ENCODE data around the gene PLEKHJ1. TPM values are rescaled to one million over a fixed set of nuclear protein-coding genes. Genes with fewer than 3 reads are reported as not detected.

The PLEKHJ1 gene
- total and polyA plus RNA-seq, 2 of the 13 experiments (the other 11 are each of a cell fraction or from before 2014, with no cell fraction given), result 70.5 to 130 TPM

DNA sequence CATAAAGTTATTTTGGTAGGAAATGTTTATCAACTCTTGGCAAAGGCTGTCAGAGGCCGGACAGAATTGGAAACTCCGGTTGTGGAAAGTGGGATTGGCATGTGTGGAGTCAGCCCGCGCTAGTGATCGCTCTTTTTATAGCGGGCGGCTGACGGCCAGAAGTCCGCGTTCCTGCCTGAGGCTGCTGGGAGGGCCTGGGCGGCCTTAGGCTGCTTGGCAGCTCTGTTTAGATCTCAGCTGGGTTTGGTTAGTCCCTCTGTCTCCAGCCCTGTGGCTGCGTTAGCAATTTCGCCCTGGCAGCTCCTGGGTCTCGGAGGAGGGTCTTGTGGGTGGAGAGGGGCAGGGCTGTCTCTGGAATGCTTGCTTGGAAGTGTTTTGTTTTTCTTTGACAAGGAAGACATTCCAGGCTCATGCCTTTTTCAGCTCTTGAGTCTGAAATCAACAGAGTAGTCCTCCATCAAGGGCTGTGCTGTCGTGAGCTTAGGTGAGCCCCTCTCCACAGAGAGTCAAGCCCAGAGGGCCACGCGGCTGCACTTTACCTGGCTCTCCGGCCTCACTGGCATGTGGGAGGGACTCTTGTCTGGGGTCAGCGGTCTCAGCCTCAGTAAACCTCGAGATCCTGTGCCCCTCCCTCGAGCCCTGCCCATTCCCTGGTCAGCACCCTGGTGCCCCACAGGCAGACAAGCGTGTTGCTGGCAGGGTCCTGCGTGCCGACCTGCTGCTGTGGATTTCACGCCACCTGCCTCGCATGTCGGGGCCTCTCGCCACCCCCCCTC is 49.9 kb downstream of the PLEKHJ1 start:
- no peak overlapping the region for H3K4me2 ChIP-seq (ENCODE audit: low read depth, low read length)
- H3K9me3 ChIP-seq (ENCODE audit: low read length), result no peaks in the 10 kb centered on the region
- no peaks in the 10 kb centered on the region for H3K4me1 ChIP-seq (ENCODE audit: insufficient read depth, low read length)
- 97% methylated on average over 20 of the region's 28 CpGs for WGBS (ENCODE audit: low lambda C conversion rate)
- H3K36me3 ChIP-seq (replicated peaks in 1 of 2; ENCODE audit: control insufficient read depth in 1 of 2, insufficient read depth in 2 of 2, low read length in 2 of 2), result peaks cover 51 to 72% of the 10 kb centered on the region in 2 experiments; a peak in 4 of 5 replicates
- H3K27ac ChIP-seq (ENCODE audit: extremely low read length, insufficient read depth, low read length), result no peak overlapping the region
- ChIA-PET CTCF (ENCODE audit: low intra/inter-chr PET ratio, low total read pairs) (no interaction called here), POLR2A (no interaction called here)
- no peaks in the 10 kb centered on the region; a peak in 1 of 5 replicates for H3K27me3 ChIP-seq (ENCODE audit: control insufficient read depth in 1 of 2, insufficient read depth in 2 of 2, low read length in 2 of 2)
- DNase-seq (ENCODE audit: low spot score), result no peak
- no peak for FAIRE-seq
- no peak overlapping the region for H2AFZ ChIP-seq (ENCODE audit: low read length)
- peaks cover 23% of the 10 kb centered on the region; the same call in 1 of the 2 replicates for H4K20me1 ChIP-seq (ENCODE audit: insufficient read depth, low read length)
- no peak for TF ChIP-seq ZNF430 (CRISPR knock-in tag; IDR thresholded peaks at IDR 0.05)
- peak; percentile 59 for TF ChIP-seq AGO2 (optimal IDR thresholded peaks at IDR 0.05; ENCODE audit: low read depth, low read length)
- TF ChIP-seq, protein P1, sequence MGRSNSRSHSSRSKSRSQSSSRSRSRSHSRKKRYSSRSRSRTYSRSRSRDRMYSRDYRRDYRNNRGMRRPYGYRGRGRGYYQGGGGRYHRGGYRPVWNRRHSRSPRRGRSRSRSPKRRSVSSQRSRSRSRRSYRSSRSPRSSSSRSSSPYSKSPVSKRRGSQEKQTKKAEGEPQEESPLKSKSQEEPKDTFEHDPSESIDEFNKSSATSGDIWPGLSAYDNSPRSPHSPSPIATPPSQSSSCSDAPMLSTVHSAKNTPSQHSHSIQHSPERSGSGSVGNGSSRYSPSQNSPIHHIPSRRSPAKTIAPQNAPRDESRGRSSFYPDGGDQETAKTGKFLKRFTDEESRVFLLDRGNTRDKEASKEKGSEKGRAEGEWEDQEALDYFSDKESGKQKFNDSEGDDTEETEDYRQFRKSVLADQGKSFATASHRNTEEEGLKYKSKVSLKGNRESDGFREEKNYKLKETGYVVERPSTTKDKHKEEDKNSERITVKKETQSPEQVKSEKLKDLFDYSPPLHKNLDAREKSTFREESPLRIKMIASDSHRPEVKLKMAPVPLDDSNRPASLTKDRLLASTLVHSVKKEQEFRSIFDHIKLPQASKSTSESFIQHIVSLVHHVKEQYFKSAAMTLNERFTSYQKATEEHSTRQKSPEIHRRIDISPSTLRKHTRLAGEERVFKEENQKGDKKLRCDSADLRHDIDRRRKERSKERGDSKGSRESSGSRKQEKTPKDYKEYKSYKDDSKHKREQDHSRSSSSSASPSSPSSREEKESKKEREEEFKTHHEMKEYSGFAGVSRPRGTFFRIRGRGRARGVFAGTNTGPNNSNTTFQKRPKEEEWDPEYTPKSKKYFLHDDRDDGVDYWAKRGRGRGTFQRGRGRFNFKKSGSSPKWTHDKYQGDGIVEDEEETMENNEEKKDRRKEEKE (IDR thresholded peaks at IDR 0.05), result no peak
- in situ Hi-C loops (cut with HindIII; ENCODE audit: extremely low pct_ligation_motif_present, low pct_unique_long_range_greater_than_20kb), result no loop called here
- no peak overlapping the region for H3K9ac ChIP-seq (ENCODE audit: insufficient read depth, low read depth, low read length)
- no TSS peak for BruUV-seq (replicated peaks)
- peaks cover 50% of the 10 kb centered on the region for H3K79me2 ChIP-seq (ENCODE audit: insufficient read depth, low read length)
- no peak for ATAC-seq
- no peak overlapping the region for H3K4me3 ChIP-seq (replicated peaks in 1 of 3; ENCODE audit: insufficient read depth in 1 of 3, low read depth in 2 of 3, low read length in 3 of 3)
- intact Hi-C loops (cut with micrococcal nuclease; ENCODE audit: unreplicated experiment), result no loop called here

- H4K20me1 ChIP-seq (ENCODE audit: insufficient read depth, low read length), result peaks cover 24% of the 10 kb centered on the region; the same call in 1 of the 2 replicates
- POLR2A ChIA-PET, result no interaction called here
Observed at GRCh38 chr19:2185734-2186070, 50.4 kb downstream of the PLEKHJ1 start.

More at GRCh38 chr19:2185734-2186070, 50.4 kb downstream of the PLEKHJ1 start:
- no peak for TF ChIP-seq NONO (IDR thresholded peaks at IDR 0.05)
- TF ChIP-seq NONO (CRISPR knock-in tag; conservative IDR thresholded peaks at IDR 0.05), result no peak
- Histone ChIP-seq H3K9me3 (ENCODE audit: low read length) (no peaks in the 10 kb centered on the region), H3K27me3 (ENCODE audit: control insufficient read depth in 1 of 2, insufficient read depth in 2 of 2, low read length in 2 of 2) (no peaks in the 10 kb centered on the region; a peak in 1 of 5 replicates), H3K4me3 (replicated peaks in 1 of 3; ENCODE audit: insufficient read depth in 1 of 3, low read depth in 2 of 3, low read length in 3 of 3) (no peak overlapping the region), H3K27ac (ENCODE audit: extremely low read length, insufficient read depth, low read length) (no peak overlapping the region), H3K4me1 (ENCODE audit: insufficient read depth, low read length) (no peaks in the 10 kb centered on the region), H3K79me2 (ENCODE audit: insufficient read depth, low read length) (peaks cover 55% of the 10 kb centered on the region), H3K4me2 (ENCODE audit: low read depth, low read length) (no peak overlapping the region), H2AFZ (ENCODE audit: low read length) (no peak overlapping the region), H3K9ac (ENCODE audit: insufficient read depth, low read depth, low read length) (no peak overlapping the region), H3K36me3 (replicated peaks in 1 of 2; ENCODE audit: control insufficient read depth in 1 of 2, insufficient read depth in 2 of 2, low read length in 2 of 2) (peaks cover 53 to 72% of the 10 kb centered on the region in 2 experiments; a peak in 4 of 5 replicates)
- 97% methylated on average over 11 of the region's 11 CpGs for WGBS (ENCODE audit: low lambda C conversion rate)
- no peak for FAIRE-seq
- DNase-seq (ENCODE audit: low spot score), result no peak
- ATAC-seq, result no peak
- intact Hi-C loops (cut with micrococcal nuclease; ENCODE audit: unreplicated experiment), result no loop called here
- no TSS peak for BruUV-seq (replicated peaks)
- CTCF ChIA-PET (ENCODE audit: low intra/inter-chr PET ratio, low total read pairs), result no interaction called here
- in situ Hi-C loops (cut with HindIII; ENCODE audit: extremely low pct_ligation_motif_present, low pct_unique_long_range_greater_than_20kb), result no loop called here
